IPS DF 6.9 (cell line): ENCODE measurements around the gene NIPA2.

Experiments
- DNase-seq: peaks from one replicate; pipeline ENCODE4 v3.0.0-alpha.2; 2013; ENCODE audit warnings: low read depth, low spot score
- H3K27ac ChIP-seq: one replicate; pipeline ENCODE4 v1.5.1; 2013; ENCODE audit warnings: low read length, control low read depth
- H3K27me3 ChIP-seq: 2 replicates; pipeline ENCODE4 v1.6.1; 2013; ENCODE audit warnings: mild to moderate bottlenecking, low read length; ENCODE audit not compliant: control insufficient read depth, insufficient read depth
- H3K36me3 ChIP-seq: 2 replicates; pipeline ENCODE4 v1.6.1; 2013; ENCODE audit warnings: low read length; ENCODE audit not compliant: control insufficient read depth, insufficient read depth
- H3K4me1 ChIP-seq: 2 replicates; pipeline ENCODE4 v1.6.1; 2013; ENCODE audit warnings: low read length; ENCODE audit not compliant: control insufficient read depth, insufficient read depth
- H3K4me3 ChIP-seq: 2 replicates; pipeline ENCODE4 v1.5.1; 2013; ENCODE audit warnings: mild to moderate bottlenecking, low read length
- H3K9me3 ChIP-seq: 2 replicates; pipeline ENCODE4 v1.6.1; 2013; ENCODE audit warnings: low read length, inconsistent platforms; ENCODE audit not compliant: control insufficient read depth, insufficient read depth
- WGBS: extraction: QIAGEN DNeasy Blood & Tissue Kit; methylation state at CpG from one replicate; pipeline ENCODE4 v1.1.7; 2013; ENCODE audit warnings: mixed read lengths, missing lambda C conversion rate; ENCODE audit not compliant: insufficient read length, insufficient coverage; 5-methylcytosine and 5-hydroxymethylcytosine counted together

Gene NIPA2

DNA sequence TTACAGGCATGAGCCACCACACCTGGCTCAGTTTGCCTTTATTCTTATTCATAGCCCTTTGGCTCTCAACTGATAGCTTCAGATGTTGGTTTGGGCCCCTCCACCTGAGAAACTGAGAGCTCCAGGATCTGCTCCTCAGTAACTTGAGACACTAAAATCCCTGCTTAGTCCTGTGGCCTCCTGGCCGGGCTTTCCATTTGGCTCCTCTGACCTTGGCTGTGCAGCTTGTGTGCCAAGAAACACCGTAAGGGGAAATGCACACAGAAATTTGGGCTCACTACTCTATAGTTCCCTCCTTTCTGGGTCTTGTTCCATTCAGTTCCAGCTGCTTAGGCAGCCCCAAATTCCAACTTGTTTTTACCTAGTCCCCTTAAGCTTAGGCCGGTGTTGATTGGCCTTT is 24.9 kb downstream of the NIPA2 start:
- Histone ChIP-seq H3K27ac (no peak overlapping the region), H3K4me3 (no peak overlapping the region), H3K36me3 (peaks cover 2% of the 10 kb centered on the region; the same call in 1 of the 2 replicates), H3K4me1 (no peaks in the 10 kb centered on the region), H3K9me3 (no peaks in the 10 kb centered on the region), H3K27me3 (no peaks in the 10 kb centered on the region)
- WGBS, result no CpG with 5 or more reads among the region's 3 CpGs
- DNase-seq, result no peak

- DNase-seq, result no peak
- H3K27me3 ChIP-seq, result no peaks in the 10 kb centered on the region
- whole genome bisulfite sequencing, result no CpG with 5 or more reads among the region's 7 CpGs
- H3K4me3 ChIP-seq, result no peak overlapping the region
- no peak overlapping the region for H3K27ac ChIP-seq
- H3K9me3 ChIP-seq, result no peaks in the 10 kb centered on the region
- H3K36me3 ChIP-seq, result peaks cover 5% of the 10 kb centered on the region; the same call in 1 of the 2 replicates
- no peaks in the 10 kb centered on the region for H3K4me1 ChIP-seq
Observed at GRCh38 chr15:22866079-22866478, 27.6 kb downstream of the NIPA2 start.

GRCh38 chr15:22867886-22868285 is 29.4 kb downstream of the NIPA2 start:
- peaks cover 5% of the 10 kb centered on the region; the same call in 1 of the 2 replicates for H3K36me3 ChIP-seq
- no peaks in the 10 kb centered on the region for H3K4me1 ChIP-seq
- H3K4me3 ChIP-seq, result no peak overlapping the region
- no peaks in the 10 kb centered on the region for H3K9me3 ChIP-seq
- no peak overlapping the region for H3K27ac ChIP-seq
- WGBS, result no CpG with 5 or more reads among the region's 6 CpGs
- H3K27me3 ChIP-seq, result no peaks in the 10 kb centered on the region
- DNase-seq, result no peak

GRCh38 chr15:22868495-22868894 is 30.0 kb downstream of the NIPA2 start:
- H3K9me3 ChIP-seq, result no peaks in the 10 kb centered on the region
- peaks cover 5% of the 10 kb centered on the region; the same call in 1 of the 2 replicates for H3K36me3 ChIP-seq
- H3K27me3 ChIP-seq, result no peaks in the 10 kb centered on the region
- WGBS, result no CpG with 5 or more reads among the region's 4 CpGs
- no peak overlapping the region for H3K27ac ChIP-seq
- H3K4me1 ChIP-seq, result peaks cover 3% of the 10 kb centered on the region; the same call in 1 of the 2 replicates
- H3K4me3 ChIP-seq, result no peak overlapping the region
- DNase-seq, result no peak

GRCh38 chr15:22868928-22869327 is 30.5 kb downstream of the NIPA2 start:
- no peak for DNase-seq
- H3K4me1 ChIP-seq, result peaks cover 5% of the 10 kb centered on the region; the same call in 1 of the 2 replicates
- H3K36me3 ChIP-seq, result peaks cover 5% of the 10 kb centered on the region; the same call in 1 of the 2 replicates
- no CpG with 5 or more reads among the region's 9 CpGs for WGBS
- no peaks in the 10 kb centered on the region for H3K9me3 ChIP-seq
- H3K4me3 ChIP-seq, result no peak overlapping the region
- H3K27me3 ChIP-seq, result no peaks in the 10 kb centered on the region
- H3K27ac ChIP-seq, result no peak overlapping the region

DNA sequence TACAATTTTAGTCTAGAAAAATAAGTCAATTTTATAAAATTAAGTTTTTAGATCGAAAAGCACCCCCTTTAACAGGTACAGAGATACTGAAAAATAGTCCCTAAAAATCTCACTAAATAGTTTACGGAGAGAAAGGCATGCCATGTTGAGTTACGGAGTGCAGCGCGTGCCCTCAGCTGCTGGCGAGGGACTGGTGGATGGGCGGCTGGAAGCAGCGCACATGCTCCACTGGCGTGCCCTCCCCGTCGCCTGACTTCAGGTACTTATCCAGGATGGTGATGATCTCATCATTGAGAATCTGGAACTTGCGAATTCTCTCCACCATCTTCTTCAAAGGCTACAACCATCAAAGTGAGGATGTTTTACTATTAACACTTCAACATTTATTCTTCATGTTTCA is 31.4 kb downstream of the NIPA2 start:
- Histone ChIP-seq H3K27ac (no peak overlapping the region), H3K9me3 (no peaks in the 10 kb centered on the region), H3K36me3 (peaks cover 5% of the 10 kb centered on the region; the same call in 1 of the 2 replicates), H3K27me3 (no peaks in the 10 kb centered on the region), H3K4me1 (peaks cover 5% of the 10 kb centered on the region; the same call in 1 of the 2 replicates), H3K4me3 (no peak overlapping the region)
- DNase-seq, result no peak
- no CpG with 5 or more reads among the region's 12 CpGs for WGBS

GRCh38 chr15:22870865-22871264 is 32.4 kb downstream of the NIPA2 start:
- WGBS, result no CpG with 5 or more reads among the region's 11 CpGs
- Histone ChIP-seq H3K4me1 (peaks cover 5% of the 10 kb centered on the region; the same call in 1 of the 2 replicates), H3K36me3 (peaks cover 5% of the 10 kb centered on the region; the same call in 1 of the 2 replicates), H3K27ac (no peak overlapping the region), H3K27me3 (no peaks in the 10 kb centered on the region), H3K4me3 (no peak overlapping the region), H3K9me3 (no peaks in the 10 kb centered on the region)
- no peak for DNase-seq

DNA sequence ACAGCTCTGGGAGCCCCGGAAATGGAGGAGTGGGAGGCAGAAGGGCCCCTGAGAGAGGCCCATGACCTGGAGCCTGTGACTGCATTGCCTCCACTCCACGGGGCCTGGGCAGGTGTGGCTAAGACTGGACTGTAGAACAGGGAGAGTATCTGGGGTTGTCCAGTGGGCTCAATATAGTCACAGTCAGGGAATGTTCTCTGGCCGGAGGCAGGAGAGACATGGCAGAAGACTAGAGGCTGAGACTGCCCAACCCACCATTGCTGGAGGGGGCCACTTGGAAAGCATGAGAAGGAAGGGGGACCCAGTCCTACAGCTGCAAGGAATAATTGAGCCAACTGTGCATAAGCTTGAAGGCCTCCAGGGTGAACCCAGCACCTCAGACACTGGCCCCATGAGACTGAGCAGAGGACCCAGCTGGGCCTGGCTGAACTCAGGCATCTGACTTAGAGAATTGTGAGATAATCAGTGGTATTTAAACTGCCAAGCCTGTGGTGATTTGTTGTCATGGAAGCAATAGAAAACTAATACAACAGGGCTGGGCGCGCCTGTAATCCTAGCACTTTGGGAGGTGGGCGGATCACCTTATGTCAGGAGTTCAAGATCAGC is 33.1 kb downstream of the NIPA2 start:
- no peaks in the 10 kb centered on the region for H3K27me3 ChIP-seq
- DNase-seq, result no peak
- peaks cover 3% of the 10 kb centered on the region; the same call in 1 of the 2 replicates for H3K36me3 ChIP-seq
- no CpG with 5 or more reads among the region's 6 CpGs for WGBS
- H3K4me3 ChIP-seq, result no peak overlapping the region
- no peaks in the 10 kb centered on the region for H3K9me3 ChIP-seq
- peaks cover 5% of the 10 kb centered on the region; the same call in 1 of the 2 replicates for H3K4me1 ChIP-seq
- no peak overlapping the region for H3K27ac ChIP-seq

DNA sequence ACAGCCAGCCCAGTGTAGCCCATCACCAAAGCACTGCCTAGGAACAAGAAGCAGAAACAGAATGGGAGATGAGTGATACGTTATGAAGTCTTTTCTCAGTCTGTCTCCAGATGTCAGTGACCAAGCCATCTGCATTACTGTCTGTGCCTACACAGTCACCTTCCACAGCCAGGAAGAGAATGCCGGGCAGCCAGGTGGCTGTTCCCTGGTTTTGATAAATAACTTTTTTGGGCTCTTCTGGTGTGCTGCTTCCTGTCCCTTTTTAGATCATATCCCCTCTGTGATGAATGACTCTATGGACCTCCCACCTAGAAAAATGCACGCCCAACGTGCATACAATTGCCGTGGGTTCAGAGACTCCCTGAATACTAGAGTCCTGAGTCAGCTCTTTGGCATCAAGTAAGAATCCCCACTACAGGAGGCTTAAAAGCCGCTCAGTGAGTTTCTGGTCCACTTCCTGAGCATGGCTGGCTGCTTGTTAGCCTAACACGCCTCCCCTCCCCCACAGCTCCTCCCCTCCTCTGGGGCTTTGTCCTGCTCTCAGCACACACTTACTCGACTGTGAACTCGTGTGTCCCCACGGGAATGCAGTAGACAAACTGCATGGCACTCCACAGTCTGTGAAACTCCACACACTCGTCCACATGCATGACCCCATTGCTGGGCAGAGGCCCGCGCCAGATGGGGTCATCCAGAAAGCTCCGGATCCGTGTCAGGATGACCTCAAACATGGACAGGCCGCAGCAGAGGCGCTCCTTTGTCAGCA is 34.7 kb downstream of the NIPA2 start:
- peak; percentile 18 for DNase-seq
- H3K36me3 ChIP-seq, result peaks cover 3% of the 10 kb centered on the region
- H3K27me3 ChIP-seq, result no peaks in the 10 kb centered on the region
- peaks cover 5% of the 10 kb centered on the region; the same call in 1 of the 2 replicates for H3K4me1 ChIP-seq
- H3K27ac ChIP-seq, result no peak overlapping the region
- WGBS, result no CpG with 5 or more reads among the region's 17 CpGs
- no peak overlapping the region for H3K4me3 ChIP-seq
- no peaks in the 10 kb centered on the region for H3K9me3 ChIP-seq

- Histone ChIP-seq H3K27ac (no peak overlapping the region), H3K9me3 (no peaks in the 10 kb centered on the region), H3K36me3 (peaks cover 3% of the 10 kb centered on the region), H3K27me3 (no peaks in the 10 kb centered on the region), H3K4me3 (no peak overlapping the region), H3K4me1 (peaks cover 5% of the 10 kb centered on the region; the same call in 1 of the 2 replicates)
- no CpG with 5 or more reads among the region's 9 CpGs for WGBS
- DNase-seq, result no peak
Observed at GRCh38 chr15:22873841-22874240, 35.4 kb downstream of the NIPA2 start.
